Sigmoid colon (tissue), 4 donors: Measurements from ENCODE around the gene UBE2E2.

ENCODE experiments used
- POLR2AphosphoS5 ChIP-seq, 4 donors: sonication (generic); formaldehyde crosslinking; IDR thresholded peaks; one replicate each; pipeline ENCODE4 v1.6.1; 2017; ENCODE audit warnings: antibody characterized with exemption in 4 of 4
- TF ChIP-seq, protein P1 (sequence below), 4 experiments: fragments of 450-650 bp in 3 of 4; fragments of 200-600 bp in 1 of 4; IDR thresholded peaks; one replicate each; pipeline ENCODE4 v1.5.1; 2016 to 2019; ENCODE audit warnings: antibody characterized with exemption in 4 of 4, mild to moderate bottlenecking in 3 of 4, moderate library complexity in 2 of 4

DNA sequence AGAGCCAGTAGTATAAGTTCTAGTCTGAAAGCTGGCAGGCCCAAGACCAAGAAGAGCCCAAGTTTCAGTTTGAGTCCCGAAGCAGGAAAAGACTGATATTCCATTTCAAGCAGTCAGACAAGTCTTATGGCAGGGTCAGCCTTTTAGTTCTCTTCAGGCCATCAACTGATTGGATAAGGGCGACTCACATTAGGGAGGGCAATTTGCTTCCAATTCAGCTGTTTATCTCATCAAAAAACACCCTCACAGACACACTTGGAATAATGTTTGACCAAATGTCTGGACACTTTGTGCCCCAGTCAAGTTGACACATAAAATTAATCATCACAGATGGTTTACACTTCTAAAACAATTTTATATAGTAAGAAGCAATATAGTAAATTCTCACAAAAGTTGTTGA, 69.7 kb downstream of the UBE2E2 start:
- TF ChIP-seq, protein P1, sequence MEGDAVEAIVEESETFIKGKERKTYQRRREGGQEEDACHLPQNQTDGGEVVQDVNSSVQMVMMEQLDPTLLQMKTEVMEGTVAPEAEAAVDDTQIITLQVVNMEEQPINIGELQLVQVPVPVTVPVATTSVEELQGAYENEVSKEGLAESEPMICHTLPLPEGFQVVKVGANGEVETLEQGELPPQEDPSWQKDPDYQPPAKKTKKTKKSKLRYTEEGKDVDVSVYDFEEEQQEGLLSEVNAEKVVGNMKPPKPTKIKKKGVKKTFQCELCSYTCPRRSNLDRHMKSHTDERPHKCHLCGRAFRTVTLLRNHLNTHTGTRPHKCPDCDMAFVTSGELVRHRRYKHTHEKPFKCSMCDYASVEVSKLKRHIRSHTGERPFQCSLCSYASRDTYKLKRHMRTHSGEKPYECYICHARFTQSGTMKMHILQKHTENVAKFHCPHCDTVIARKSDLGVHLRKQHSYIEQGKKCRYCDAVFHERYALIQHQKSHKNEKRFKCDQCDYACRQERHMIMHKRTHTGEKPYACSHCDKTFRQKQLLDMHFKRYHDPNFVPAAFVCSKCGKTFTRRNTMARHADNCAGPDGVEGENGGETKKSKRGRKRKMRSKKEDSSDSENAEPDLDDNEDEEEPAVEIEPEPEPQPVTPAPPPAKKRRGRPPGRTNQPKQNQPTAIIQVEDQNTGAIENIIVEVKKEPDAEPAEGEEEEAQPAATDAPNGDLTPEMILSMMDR (IDR thresholded peaks at IDR 0.05), result no peak
- TF ChIP-seq POLR2AphosphoS5 (IDR thresholded peaks at IDR 0.05), result no peak
